HCT116 (cell line): ENCODE results near the gene AKT1.

Experiments used
- CBX3 ChIP-seq: IDR thresholded peaks from 2 replicates; pipeline ENCODE4 v1.6.1; 2012; ENCODE audit warnings: low read depth
- CEBPB ChIP-seq: IDR thresholded peaks from 2 replicates; pipeline ENCODE4 v1.6.1; 2012; ENCODE audit warnings: low read depth
- POLR2A ChIP-seq: IDR thresholded peaks from 2 replicates; pipeline ENCODE4 v1.7.0; 2011; ENCODE audit warnings: borderline replicate concordance; ENCODE audit not compliant: insufficient read depth, insufficient read length; ENCODE audit errors: extremely low read depth
- POLR2AphosphoS5 ChIP-seq: IDR thresholded peaks from 2 replicates; pipeline ENCODE4 v1.6.1; 2011; ENCODE audit warnings: mild to moderate bottlenecking, low read depth, low read length, moderate library complexity
- SP1 ChIP-seq: IDR thresholded peaks from 2 replicates; pipeline ENCODE4 v1.6.1; 2012; ENCODE audit warnings: low read depth
- TCF7L2 ChIP-seq: IDR thresholded peaks from 2 replicates; pipeline ENCODE4 v1.7.0; 2011; ENCODE audit warnings: borderline replicate concordance, inconsistent platforms; ENCODE audit not compliant: insufficient read depth, insufficient read length; ENCODE audit errors: extremely low read depth
- TF ChIP-seq, protein P1 (sequence below), 3 experiments: fragments of 200-600 bp in 1 of 3; sonication (generic) in 1 of 3; IDR thresholded peaks in 2 of 3; conservative IDR thresholded peaks in 1 of 3; 2 replicates each; pipeline ENCODE4 v1.5.1; 2012 to 2017; ENCODE audit warnings: low read depth in 2 of 3, low read length in 2 of 3, antibody characterized with exemption in 1 of 3, borderline replicate concordance in 1 of 3, control low read depth in 1 of 3, mild to moderate bottlenecking in 1 of 3, mixed read lengths in 1 of 3, mixed run types in 1 of 3, moderate library complexity in 1 of 3; ENCODE audit not compliant: insufficient read depth in 1 of 3
- TF ChIP-seq, protein P2 (sequence below): IDR thresholded peaks from 2 replicates; pipeline ENCODE4 v1.6.1; 2011; ENCODE audit warnings: mild to moderate bottlenecking, low read length, moderate library complexity; ENCODE audit not compliant: insufficient replicate concordance; ENCODE audit errors: extremely low read depth
- TF ChIP-seq, protein P3 (sequence below): IDR thresholded peaks from 2 replicates; pipeline ENCODE4 v1.6.1; 2012; ENCODE audit warnings: low read depth

DNA sequence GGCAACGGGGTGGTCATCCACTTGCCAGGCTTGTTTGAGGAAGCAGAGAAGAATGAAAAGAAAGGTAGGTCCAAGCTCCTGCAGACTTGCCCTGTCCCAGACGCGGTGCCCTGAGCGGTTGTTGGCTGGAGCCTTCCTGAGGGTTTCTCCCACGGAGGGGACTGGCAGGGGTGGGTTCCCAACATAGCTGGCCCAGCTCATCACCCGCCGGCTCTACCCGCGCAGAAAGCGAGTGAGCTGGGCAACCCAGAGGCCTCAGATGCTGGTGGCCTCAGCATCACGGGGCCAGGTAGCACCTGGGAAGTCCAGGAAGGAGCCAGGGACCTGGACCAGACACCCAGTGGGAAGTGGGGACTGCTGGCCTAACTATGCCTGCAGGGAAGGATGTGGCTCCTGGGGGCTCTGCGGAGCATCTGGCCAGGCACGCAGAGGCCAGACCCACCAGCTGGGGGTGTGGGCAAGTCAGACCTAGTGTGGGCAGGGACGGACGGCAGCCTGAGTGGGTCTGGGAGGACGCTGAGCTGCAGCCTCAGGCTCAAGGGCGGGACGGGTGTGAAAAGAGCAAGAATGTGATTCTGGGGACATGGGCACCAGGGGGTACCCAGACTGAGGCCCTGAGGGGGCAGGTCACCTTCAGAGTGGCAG, 57.1 kb downstream of the AKT1 start:
- no peak for TF ChIP-seq TCF7L2
- TF ChIP-seq, protein P1, sequence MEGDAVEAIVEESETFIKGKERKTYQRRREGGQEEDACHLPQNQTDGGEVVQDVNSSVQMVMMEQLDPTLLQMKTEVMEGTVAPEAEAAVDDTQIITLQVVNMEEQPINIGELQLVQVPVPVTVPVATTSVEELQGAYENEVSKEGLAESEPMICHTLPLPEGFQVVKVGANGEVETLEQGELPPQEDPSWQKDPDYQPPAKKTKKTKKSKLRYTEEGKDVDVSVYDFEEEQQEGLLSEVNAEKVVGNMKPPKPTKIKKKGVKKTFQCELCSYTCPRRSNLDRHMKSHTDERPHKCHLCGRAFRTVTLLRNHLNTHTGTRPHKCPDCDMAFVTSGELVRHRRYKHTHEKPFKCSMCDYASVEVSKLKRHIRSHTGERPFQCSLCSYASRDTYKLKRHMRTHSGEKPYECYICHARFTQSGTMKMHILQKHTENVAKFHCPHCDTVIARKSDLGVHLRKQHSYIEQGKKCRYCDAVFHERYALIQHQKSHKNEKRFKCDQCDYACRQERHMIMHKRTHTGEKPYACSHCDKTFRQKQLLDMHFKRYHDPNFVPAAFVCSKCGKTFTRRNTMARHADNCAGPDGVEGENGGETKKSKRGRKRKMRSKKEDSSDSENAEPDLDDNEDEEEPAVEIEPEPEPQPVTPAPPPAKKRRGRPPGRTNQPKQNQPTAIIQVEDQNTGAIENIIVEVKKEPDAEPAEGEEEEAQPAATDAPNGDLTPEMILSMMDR (IDR thresholded peaks at IDR 0.05 in 2 of 3, conservative IDR thresholded peaks at IDR 0.05 in 1 of 3; ENCODE audit: borderline replicate concordance in 1 of 3, insufficient read depth in 1 of 3, low read depth in 2 of 3, low read length in 2 of 3): no peak
- TF ChIP-seq POLR2AphosphoS5: no peak
- no peak for TF ChIP-seq POLR2A
- TF ChIP-seq CEBPB: no peak
- no peak for TF ChIP-seq SP1
- TF ChIP-seq, protein P2, sequence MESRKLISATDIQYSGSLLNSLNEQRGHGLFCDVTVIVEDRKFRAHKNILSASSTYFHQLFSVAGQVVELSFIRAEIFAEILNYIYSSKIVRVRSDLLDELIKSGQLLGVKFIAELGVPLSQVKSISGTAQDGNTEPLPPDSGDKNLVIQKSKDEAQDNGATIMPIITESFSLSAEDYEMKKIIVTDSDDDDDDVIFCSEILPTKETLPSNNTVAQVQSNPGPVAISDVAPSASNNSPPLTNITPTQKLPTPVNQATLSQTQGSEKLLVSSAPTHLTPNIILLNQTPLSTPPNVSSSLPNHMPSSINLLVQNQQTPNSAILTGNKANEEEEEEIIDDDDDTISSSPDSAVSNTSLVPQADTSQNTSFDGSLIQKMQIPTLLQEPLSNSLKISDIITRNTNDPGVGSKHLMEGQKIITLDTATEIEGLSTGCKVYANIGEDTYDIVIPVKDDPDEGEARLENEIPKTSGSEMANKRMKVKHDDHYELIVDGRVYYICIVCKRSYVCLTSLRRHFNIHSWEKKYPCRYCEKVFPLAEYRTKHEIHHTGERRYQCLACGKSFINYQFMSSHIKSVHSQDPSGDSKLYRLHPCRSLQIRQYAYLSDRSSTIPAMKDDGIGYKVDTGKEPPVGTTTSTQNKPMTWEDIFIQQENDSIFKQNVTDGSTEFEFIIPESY: no peak
- TF ChIP-seq CBX3: no peak
- TF ChIP-seq, protein P3, sequence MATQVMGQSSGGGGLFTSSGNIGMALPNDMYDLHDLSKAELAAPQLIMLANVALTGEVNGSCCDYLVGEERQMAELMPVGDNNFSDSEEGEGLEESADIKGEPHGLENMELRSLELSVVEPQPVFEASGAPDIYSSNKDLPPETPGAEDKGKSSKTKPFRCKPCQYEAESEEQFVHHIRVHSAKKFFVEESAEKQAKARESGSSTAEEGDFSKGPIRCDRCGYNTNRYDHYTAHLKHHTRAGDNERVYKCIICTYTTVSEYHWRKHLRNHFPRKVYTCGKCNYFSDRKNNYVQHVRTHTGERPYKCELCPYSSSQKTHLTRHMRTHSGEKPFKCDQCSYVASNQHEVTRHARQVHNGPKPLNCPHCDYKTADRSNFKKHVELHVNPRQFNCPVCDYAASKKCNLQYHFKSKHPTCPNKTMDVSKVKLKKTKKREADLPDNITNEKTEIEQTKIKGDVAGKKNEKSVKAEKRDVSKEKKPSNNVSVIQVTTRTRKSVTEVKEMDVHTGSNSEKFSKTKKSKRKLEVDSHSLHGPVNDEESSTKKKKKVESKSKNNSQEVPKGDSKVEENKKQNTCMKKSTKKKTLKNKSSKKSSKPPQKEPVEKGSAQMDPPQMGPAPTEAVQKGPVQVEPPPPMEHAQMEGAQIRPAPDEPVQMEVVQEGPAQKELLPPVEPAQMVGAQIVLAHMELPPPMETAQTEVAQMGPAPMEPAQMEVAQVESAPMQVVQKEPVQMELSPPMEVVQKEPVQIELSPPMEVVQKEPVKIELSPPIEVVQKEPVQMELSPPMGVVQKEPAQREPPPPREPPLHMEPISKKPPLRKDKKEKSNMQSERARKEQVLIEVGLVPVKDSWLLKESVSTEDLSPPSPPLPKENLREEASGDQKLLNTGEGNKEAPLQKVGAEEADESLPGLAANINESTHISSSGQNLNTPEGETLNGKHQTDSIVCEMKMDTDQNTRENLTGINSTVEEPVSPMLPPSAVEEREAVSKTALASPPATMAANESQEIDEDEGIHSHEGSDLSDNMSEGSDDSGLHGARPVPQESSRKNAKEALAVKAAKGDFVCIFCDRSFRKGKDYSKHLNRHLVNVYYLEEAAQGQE: no peak
